ENCODE measurements around the gene KRTCAP2.

DNA sequence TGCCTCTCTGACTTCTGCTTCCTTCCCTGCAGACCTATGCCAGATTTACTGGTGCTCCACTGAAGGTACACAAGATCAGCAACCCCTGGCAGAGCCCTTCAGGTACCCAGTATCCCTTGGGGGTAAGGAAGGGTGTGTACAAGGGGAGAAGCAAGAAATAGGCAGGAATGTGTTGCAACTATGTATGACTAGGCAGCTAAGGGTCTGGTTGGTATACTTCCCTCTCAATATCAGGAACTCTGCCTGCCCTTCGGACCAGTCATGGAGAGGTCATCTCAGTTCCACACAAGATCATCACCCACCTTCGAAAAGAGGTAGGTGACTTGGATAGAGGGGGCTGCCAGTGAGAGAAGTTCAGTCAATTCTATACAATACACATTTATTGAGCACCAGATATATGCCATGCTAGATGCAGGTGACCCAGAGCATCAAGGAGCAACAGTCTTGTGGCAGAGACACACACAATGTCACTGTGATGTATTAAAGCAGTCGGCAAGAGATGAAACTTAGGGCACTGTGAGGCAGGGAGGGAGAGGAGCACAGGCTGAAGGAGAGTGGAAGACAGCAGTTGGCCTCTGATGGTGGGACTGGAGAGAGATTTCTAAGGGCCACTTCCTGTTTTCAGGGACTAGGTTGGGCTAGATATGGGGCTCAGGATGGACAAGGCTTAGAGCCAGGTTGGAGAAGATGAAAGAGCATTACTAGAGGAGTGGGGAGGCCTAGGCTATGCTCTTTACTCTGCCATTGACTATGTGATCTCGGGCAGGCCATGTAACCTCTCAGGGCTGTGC lies 37.4 kb upstream of the KRTCAP2 start:
- TF ChIP-seq POLR2A (IDR thresholded peaks at IDR 0.05) = no peak
- TF ChIP-seq, protein P1, sequence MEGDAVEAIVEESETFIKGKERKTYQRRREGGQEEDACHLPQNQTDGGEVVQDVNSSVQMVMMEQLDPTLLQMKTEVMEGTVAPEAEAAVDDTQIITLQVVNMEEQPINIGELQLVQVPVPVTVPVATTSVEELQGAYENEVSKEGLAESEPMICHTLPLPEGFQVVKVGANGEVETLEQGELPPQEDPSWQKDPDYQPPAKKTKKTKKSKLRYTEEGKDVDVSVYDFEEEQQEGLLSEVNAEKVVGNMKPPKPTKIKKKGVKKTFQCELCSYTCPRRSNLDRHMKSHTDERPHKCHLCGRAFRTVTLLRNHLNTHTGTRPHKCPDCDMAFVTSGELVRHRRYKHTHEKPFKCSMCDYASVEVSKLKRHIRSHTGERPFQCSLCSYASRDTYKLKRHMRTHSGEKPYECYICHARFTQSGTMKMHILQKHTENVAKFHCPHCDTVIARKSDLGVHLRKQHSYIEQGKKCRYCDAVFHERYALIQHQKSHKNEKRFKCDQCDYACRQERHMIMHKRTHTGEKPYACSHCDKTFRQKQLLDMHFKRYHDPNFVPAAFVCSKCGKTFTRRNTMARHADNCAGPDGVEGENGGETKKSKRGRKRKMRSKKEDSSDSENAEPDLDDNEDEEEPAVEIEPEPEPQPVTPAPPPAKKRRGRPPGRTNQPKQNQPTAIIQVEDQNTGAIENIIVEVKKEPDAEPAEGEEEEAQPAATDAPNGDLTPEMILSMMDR (IDR thresholded peaks at IDR 0.05) = no peak
